Measurements from ENCODE around the gene STX1A. TPM values are rescaled to one million over a fixed set of nuclear protein-coding genes. Genes with fewer than 3 reads are reported as not detected.

STX1A gene
- polyA plus RNA-seq, 2 of the 4 experiments (the other 2 are of a cell fraction), result 49.2 to 81.7 TPM

DNA sequence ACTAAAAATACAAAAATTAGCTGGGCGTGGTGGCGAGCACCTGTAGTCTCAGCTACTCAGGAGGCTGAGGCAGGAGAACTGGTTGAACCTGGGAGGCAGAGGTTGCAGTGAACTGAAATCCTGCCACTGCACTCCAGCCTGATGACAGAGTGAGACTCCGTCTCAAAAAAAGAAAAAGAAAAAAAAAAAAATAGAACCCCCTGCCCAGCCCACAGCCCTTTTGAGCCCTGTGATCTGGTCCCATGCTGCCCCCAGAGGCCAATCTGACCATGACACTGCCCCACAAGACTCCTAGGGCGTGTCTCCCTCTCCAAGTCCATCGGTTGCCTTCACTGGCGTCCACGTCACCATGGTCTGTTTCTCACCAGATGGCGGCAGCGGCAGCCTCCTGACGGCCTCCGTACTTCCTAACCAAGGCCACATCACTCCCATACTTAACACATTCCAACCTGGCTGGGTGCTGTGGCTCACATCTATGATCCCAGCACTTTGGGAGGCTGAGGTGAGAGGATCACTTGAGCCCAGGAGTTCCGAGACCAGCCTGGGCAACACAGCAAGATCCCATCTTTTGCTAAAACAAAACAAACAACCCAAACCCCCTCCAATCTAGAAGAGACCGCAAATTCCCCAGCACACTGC is 18.0 kb downstream of the STX1A start (continued):
- 0 out of 2 replicates have a peak, but pooled peaks have one; percentile 12 for TF ChIP-seq HOXB5 (CRISPR knock-in tag; IDR thresholded peaks at IDR 0.05)

GRCh38 chr7:73700581-73701134 is 18.8 kb downstream of the STX1A start:
- no peak for FAIRE-seq
- POLR2A ChIA-PET, result interaction anchor here (2.2 kb wide), 1 partner anchor 10 kb away, joined by 6 read pairs; no protein-coding TSS in a partner anchor
- peak overlapping the region; percentile 99 to 100; a peak in 5 of 6 replicates for H3K27ac ChIP-seq

GRCh38 chr7:73700069-73700423 is 19.4 kb downstream of the STX1A start:
- Histone ChIP-seq H3K27ac (peak overlapping the region; percentile 42 to 99; a peak in 4 of 6 replicates), H3K4me2 (0 out of 3 replicates have a peak overlapping the region, but pooled peaks have one; percentile 7), H3K4me1 (peaks cover 62% of the 10 kb centered on the region), H3K4me3 (no peak overlapping the region), H3K9me3 (no peaks in the 10 kb centered on the region)
- DNase-seq (ENCODE audit: low read depth in 1 of 2, low spot score in 1 of 2) (no peak), ATAC-seq (no peak), FAIRE-seq (no peak)
- TF ChIP-seq JUN (IDR thresholded peaks at IDR 0.05) (peak in 1 of 2 experiments; percentile 50; a peak in 1 of 5 replicates), JUNB (IDR thresholded peaks at IDR 0.05) (no peak), MAX (IDR thresholded peaks at IDR 0.05) (no peak), FOSL2 (IDR thresholded peaks at IDR 0.05) (no peak), FOSL2 (CRISPR knock-in tag; IDR thresholded peaks at IDR 0.05) (no peak), MAZ (IDR thresholded peaks at IDR 0.05; ENCODE audit: borderline replicate concordance, low read depth, low read length) (no peak), RAD21 (conservative IDR thresholded peaks at IDR 0.05 in 1 of 2, IDR thresholded peaks at IDR 0.05 in 1 of 2) (no peak), BCL3 (IDR thresholded peaks at IDR 0.05) (no peak)
- ChIA-PET POLR2A (interaction anchor here (0.5 kb wide), 1 partner anchor 12 kb away, joined by 4 read pairs; no protein-coding TSS in a partner anchor), CTCF (interaction anchor here (0.6 to 10.0 kb wide), 10 partner anchors 8 to 168 kb away, joined by 3 to 139 read pairs (median 24); partner anchors contain the start of gene STX1A)
- WGBS (ENCODE audit: missing lambda C conversion rate), result 76% methylated on average over 10 of the region's 14 CpGs

More at GRCh38 chr7:73700581-73701134, 18.8 kb downstream of the STX1A start:
- WGBS (ENCODE audit: missing lambda C conversion rate), result 72% methylated on average over 10 of the region's 15 CpGs
- CTCF ChIA-PET, result interaction anchor here (0.6 to 10.0 kb wide), 17 partner anchors 9 to 448 kb away, joined by 3 to 139 read pairs (median 5); partner anchors contain the start of gene STX1A
- H3K4me2 ChIP-seq, result no peak overlapping the region
- ATAC-seq (no peak), DNase-seq (ENCODE audit: low read depth in 1 of 2, low spot score in 1 of 2) (no peak)
- no peak overlapping the region for H3K4me3 ChIP-seq
- H3K4me1 ChIP-seq, result peaks cover 67% of the 10 kb centered on the region
- H3K9me3 ChIP-seq, result no peaks in the 10 kb centered on the region
- TF ChIP-seq HMGXB4 (CRISPR knock-in tag; IDR thresholded peaks at IDR 0.05; ENCODE audit: borderline replicate concordance) (no peak), BCL3 (IDR thresholded peaks at IDR 0.05) (no peak), HEYL (CRISPR knock-in tag; IDR thresholded peaks at IDR 0.05) (no peak), NR3C1 (IDR thresholded peaks at IDR 0.05) (no peak), GATA3 (IDR thresholded peaks at IDR 0.05; ENCODE audit: borderline replicate concordance) (no peak), CTCF (IDR thresholded peaks at IDR 0.05) (no peak), POLR2A (IDR thresholded peaks at IDR 0.05; ENCODE audit: low read length) (no peak), ZC3H11A (IDR thresholded peaks at IDR 0.05) (no peak), KDM5A (IDR thresholded peaks at IDR 0.05) (no peak), ZSCAN20 (CRISPR knock-in tag; IDR thresholded peaks at IDR 0.05) (no peak), HOXB5 (CRISPR knock-in tag; IDR thresholded peaks at IDR 0.05) (no peak), FOSB (CRISPR knock-in tag; IDR thresholded peaks at IDR 0.05) (no peak), JUN (IDR thresholded peaks at IDR 0.05) (no peak), FOXS1 (CRISPR knock-in tag; IDR thresholded peaks at IDR 0.05) (no peak), RARB (CRISPR knock-in tag; IDR thresholded peaks at IDR 0.05) (no peak), NPAS2 (CRISPR knock-in tag; IDR thresholded peaks at IDR 0.05; ENCODE audit: borderline replicate concordance) (no peak), CEBPB (IDR thresholded peaks at IDR 0.05) (no peak), PHF8 (IDR thresholded peaks at IDR 0.05; ENCODE audit: borderline replicate concordance, low read depth) (no peak)

All from A549 (cell line).